HEK293T (cell line): Measurements from ENCODE around the gene OR10Z1.

Source experiments
- ARNT ChIP-seq: fragments of 450-650 bp; IDR thresholded peaks from 2 replicates; pipeline ENCODE4 v1.6.1; 2017; ENCODE audit warnings: mild to moderate bottlenecking
- BHLHE40 ChIP-seq: fragments of 450-650 bp; IDR thresholded peaks from 2 replicates; pipeline ENCODE4 v1.6.1; 2016; ENCODE audit warnings: mild to moderate bottlenecking, moderate library complexity, borderline replicate concordance
- CTBP1 ChIP-seq: fragments of 450-650 bp; IDR thresholded peaks from 2 replicates; pipeline ENCODE4 v1.6.1; 2016; ENCODE audit warnings: borderline replicate concordance
- ELF4 ChIP-seq: fragments of 450-650 bp; IDR thresholded peaks from 2 replicates; pipeline ENCODE4 v1.6.1; 2017; ENCODE audit warnings: antibody characterized with exemption
- FOXA1 ChIP-seq: fragments of 450-650 bp; IDR thresholded peaks from 2 replicates; pipeline ENCODE4 v1.6.1; 2016; ENCODE audit warnings: mild to moderate bottlenecking
- FOXM1 ChIP-seq: fragments of 450-650 bp; IDR thresholded peaks from 2 replicates; pipeline ENCODE4 v1.6.1; 2017; ENCODE audit warnings: mild to moderate bottlenecking, borderline replicate concordance
- L3MBTL2 ChIP-seq: fragments of 450-650 bp; conservative IDR thresholded peaks from 2 replicates; pipeline ENCODE4 v1.6.1; 2016; ENCODE audit warnings: mild to moderate bottlenecking
- NFRKB ChIP-seq: fragments of 450-650 bp; IDR thresholded peaks from 2 replicates; pipeline ENCODE4 v1.6.1; 2016; ENCODE audit warnings: mild to moderate bottlenecking, moderate library complexity
- SP1 ChIP-seq: fragments of 450-650 bp; IDR thresholded peaks from 2 replicates; pipeline ENCODE4 v1.6.1; 2017
- SUZ12 ChIP-seq: fragments of 450-650 bp; IDR thresholded peaks from 2 replicates; pipeline ENCODE4 v1.6.1; 2016; ENCODE audit warnings: mild to moderate bottlenecking
- TF ChIP-seq, protein P1 (sequence below): fragments of 450-650 bp; IDR thresholded peaks from 2 replicates; pipeline ENCODE4 v1.6.1; 2016

DNA sequence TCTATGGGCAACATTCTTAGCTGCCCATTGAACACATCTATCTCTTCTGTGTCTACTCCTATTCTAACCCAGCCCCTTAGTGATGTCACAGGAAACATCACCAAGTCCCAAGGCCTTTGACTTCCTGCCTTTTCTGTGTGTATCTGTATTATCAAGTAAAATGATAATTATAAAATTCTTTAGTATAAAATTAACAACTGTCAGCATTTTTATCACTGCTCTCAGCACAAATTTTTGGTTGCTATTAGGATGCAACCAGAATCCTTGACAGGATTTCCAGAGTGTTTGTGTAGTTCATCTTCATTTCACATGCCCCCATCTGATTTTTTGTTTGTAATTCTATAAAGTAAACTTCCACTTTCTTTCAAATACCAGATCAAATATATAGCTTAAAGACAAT, 33.8 kb downstream of the OR10Z1 start:
- no peak for TF ChIP-seq SUZ12
- TF ChIP-seq ELF4, result no peak
- no peak for TF ChIP-seq FOXM1
- TF ChIP-seq CTBP1, result no peak
- no peak for TF ChIP-seq BHLHE40
- TF ChIP-seq, protein P1, sequence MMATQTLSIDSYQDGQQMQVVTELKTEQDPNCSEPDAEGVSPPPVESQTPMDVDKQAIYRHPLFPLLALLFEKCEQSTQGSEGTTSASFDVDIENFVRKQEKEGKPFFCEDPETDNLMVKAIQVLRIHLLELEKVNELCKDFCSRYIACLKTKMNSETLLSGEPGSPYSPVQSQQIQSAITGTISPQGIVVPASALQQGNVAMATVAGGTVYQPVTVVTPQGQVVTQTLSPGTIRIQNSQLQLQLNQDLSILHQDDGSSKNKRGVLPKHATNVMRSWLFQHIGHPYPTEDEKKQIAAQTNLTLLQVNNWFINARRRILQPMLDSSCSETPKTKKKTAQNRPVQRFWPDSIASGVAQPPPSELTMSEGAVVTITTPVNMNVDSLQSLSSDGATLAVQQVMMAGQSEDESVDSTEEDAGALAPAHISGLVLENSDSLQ, result no peak
- TF ChIP-seq SP1, result no peak
- TF ChIP-seq NFRKB, result no peak
- no peak for TF ChIP-seq FOXA1
- TF ChIP-seq ARNT, result no peak
- no peak for TF ChIP-seq L3MBTL2
